Peyer's patch (tissue), 4 donors: ENCODE results near the gene ZNF654.

Source experiments
- POLR2A ChIP-seq, 2 donors: fragments of 450-650 bp; IDR thresholded peaks; one replicate each; pipeline ENCODE4 v1.5.1; 2017; ENCODE audit warnings: antibody characterized with exemption in 2 of 2, mild to moderate bottlenecking in 2 of 2, moderate library complexity in 2 of 2
- TF ChIP-seq, protein P1 (sequence below), 6 experiments: fragments of 450-650 bp in 4 of 6; fragments of 200-600 bp in 2 of 6; sonication (generic) in 1 of 6; IDR thresholded peaks; one replicate each; pipeline ENCODE4 v1.5.1; 2017 to 2019; ENCODE audit warnings: antibody characterized with exemption in 6 of 6, mild to moderate bottlenecking in 3 of 6, moderate library complexity in 1 of 6

DNA sequence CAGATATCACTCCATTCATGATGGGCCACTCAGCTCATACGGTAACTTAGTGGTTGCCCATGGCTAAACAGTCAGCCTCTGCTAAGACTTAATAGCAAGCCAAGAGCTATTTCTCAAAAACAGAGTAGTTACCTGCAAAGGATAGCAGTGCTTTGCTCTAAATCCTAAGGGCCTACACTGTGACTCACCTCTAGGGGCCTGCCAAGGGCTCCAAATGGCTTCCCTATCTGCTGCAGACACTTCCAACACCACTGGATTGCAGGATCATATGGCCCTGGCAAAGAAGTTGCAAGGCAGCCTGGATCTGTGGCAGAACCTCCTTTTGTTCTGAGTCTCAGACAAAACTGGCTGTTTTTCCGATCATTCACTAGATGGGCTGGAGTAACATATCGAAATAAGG lies 18.1 kb upstream of the ZNF654 start:
- TF ChIP-seq POLR2A (IDR thresholded peaks at IDR 0.05) = no peak
- TF ChIP-seq, protein P1, sequence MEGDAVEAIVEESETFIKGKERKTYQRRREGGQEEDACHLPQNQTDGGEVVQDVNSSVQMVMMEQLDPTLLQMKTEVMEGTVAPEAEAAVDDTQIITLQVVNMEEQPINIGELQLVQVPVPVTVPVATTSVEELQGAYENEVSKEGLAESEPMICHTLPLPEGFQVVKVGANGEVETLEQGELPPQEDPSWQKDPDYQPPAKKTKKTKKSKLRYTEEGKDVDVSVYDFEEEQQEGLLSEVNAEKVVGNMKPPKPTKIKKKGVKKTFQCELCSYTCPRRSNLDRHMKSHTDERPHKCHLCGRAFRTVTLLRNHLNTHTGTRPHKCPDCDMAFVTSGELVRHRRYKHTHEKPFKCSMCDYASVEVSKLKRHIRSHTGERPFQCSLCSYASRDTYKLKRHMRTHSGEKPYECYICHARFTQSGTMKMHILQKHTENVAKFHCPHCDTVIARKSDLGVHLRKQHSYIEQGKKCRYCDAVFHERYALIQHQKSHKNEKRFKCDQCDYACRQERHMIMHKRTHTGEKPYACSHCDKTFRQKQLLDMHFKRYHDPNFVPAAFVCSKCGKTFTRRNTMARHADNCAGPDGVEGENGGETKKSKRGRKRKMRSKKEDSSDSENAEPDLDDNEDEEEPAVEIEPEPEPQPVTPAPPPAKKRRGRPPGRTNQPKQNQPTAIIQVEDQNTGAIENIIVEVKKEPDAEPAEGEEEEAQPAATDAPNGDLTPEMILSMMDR (IDR thresholded peaks at IDR 0.05) = no peak
